GM12801 (cell line): Measurements from ENCODE around the gene PLEKHD1.

Experiments
- CTCF ChIP-seq: IDR thresholded peaks from one replicate; pipeline ENCODE4 v1.5.1; 2011; ENCODE audit warnings: control low read depth; ENCODE audit not compliant: insufficient read length; ENCODE audit errors: extremely low read depth

The PLEKHD1 gene

GRCh38 chr14:69506241-69506595 lies 21.7 kb downstream of the PLEKHD1 start:
- TF ChIP-seq CTCF, result no peak

- TF ChIP-seq CTCF, result no peak
Observed at GRCh38 chr14:69518289-69519101, 34.0 kb downstream of the PLEKHD1 start.

- no peak for TF ChIP-seq CTCF
Observed at GRCh38 chr14:69519204-69520100, 34.9 kb downstream of the PLEKHD1 start.

GRCh38 chr14:69522026-69522425 lies 37.5 kb downstream of the PLEKHD1 start:
- TF ChIP-seq CTCF, result no peak

GRCh38 chr14:69525896-69526295 lies 41.4 kb downstream of the PLEKHD1 start:
- no peak for TF ChIP-seq CTCF

GRCh38 chr14:69527635-69528034 lies 43.1 kb downstream of the PLEKHD1 start:
- no peak for TF ChIP-seq CTCF

- TF ChIP-seq CTCF, result no peak
Observed at GRCh38 chr14:69528143-69528542, 43.6 kb downstream of the PLEKHD1 start.
